H1 (cell line): ENCODE results near the gene ZFAND3. TPM values are rescaled to one million over a fixed set of nuclear protein-coding genes. Genes with fewer than 3 reads are reported as not detected.

Experiments used
- BACH1 ChIP-seq: IDR thresholded peaks from 2 replicates; pipeline ENCODE4 v1.6.1; 2012; ENCODE audit warnings: low read length, improper control_type of control experiment
- USF2 ChIP-seq: IDR thresholded peaks from 2 replicates; pipeline ENCODE4 v1.6.1; 2011; ENCODE audit warnings: low read length, improper control_type of control experiment
- polyA plus RNA-seq, 7 experiments: library from polyadenylated mRNA; depleted of rRNA in 3 of 7; stranded (reverse) in 5 of 7; unstranded in 2 of 7; fragments of >200 nt in 5 of 7; fragments of 200-250 nt in 2 of 7; gene quantifications; 1 replicate in 5 of 7; 2 replicates in 1 of 7; 4 replicates in 1 of 7; pipeline versions ENCODE4 v1.2.1 to v1.2.3, GENCODE V29; 2011 to 2013; ENCODE audit warnings: missing spikeins in 2 of 7, mixed read lengths in 2 of 7
- total RNA-seq: library from RNA; stranded (reverse); fragmentation: NEBNext Ultra II Directional; extraction: Animal tissue kit (Norgen Biotek cat#: 25700); gene quantifications from 2 replicates; pipeline ENCODE4 v1.2.1, GENCODE V29; 2021

The ZFAND3 gene
- total and polyA plus RNA-seq, 2 of the 8 experiments (the other 6 are each of a cell fraction or from before 2014, with no cell fraction given), result 13.0 to 51.3 TPM

DNA sequence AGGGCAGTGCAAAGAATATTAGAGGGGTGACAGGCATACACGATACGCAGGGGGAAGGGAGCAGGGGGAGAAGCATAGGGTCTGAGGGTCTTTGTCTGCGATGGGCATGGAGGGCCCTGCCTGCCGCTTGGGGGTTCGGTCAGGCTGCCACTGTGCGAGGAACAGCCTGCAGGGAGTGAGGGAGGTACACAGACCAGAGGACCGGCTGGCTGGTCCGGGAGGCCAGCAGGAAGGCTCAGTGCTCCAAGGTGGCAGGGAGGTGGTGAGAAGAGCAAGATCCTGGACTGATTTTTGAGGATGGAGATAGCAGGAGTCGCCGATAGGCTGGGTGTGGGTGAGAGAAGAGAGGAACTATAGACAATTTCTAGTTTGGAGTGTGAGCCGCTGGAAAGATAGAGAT is 338.4 kb downstream of the ZFAND3 start (continued):
- no peak for TF ChIP-seq USF2
- TF ChIP-seq BACH1, result no peak
